GM12878 (cell line): ENCODE data around the gene STMP1. TPM values are rescaled to one million over a fixed set of nuclear protein-coding genes. Genes with fewer than 3 reads are reported as not detected.

Experiments used
- ATAC-seq: fragments of 200-7000 bp; cut with Tn5 transposase; 3 replicates; pipeline ENCODE4 v1.9.1; 2020; ENCODE audit warnings: mild to moderate bottlenecking, moderate library complexity
- BruUV-seq: library from RNA; stranded (reverse); fragments of 400-500 nt; replicated peaks from 2 replicates; lab custom pipeline; 2021; lab: Mats Ljungman, UMichigan
- CTCF ChIA-PET: fragments of 300-600 bp; sonication (Branson Sonifier 250); formaldehyde crosslinking; extraction: SDS; loops from one replicate; lab custom pipeline; 2021; ENCODE audit warnings: inconsistent platforms; lab: Yijun Ruan, JAX
- POLR2A ChIA-PET: fragments of 350-600 bp; formaldehyde crosslinking; extraction: SDS; loops from one replicate; lab custom pipeline; 2021; ENCODE audit warnings: inconsistent platforms; lab: Charles Lee
- RAD21 ChIA-PET: fragments of 300-600 bp; sonication (Branson Sonifier 250); formaldehyde crosslinking; loops from one replicate; lab custom pipeline; 2023; ENCODE audit warnings: antibody characterized with exemption; ENCODE audit not compliant: unreplicated experiment; lab: Charles Lee
- SMC1A ChIA-PET: fragments of 300-600 bp; sonication (Branson Sonifier 250); formaldehyde crosslinking; loops from one replicate; lab custom pipeline; 2023; ENCODE audit not compliant: unreplicated experiment, uncharacterized antibody; lab: Charles Lee
- DNase-seq: peaks from one replicate; pipeline ENCODE4 v3.0.0-alpha.2; 2011; ENCODE audit warnings: low read depth, low spot score
- FAIRE-seq: peaks from 3 replicates; lab custom pipeline; 2011; peaks lifted over from hg19 to GRCh38; lab: Jason Lieb, UNC
- H2AFZ ChIP-seq: 2 replicates; pipeline ENCODE4 v1.6.0; 2011; ENCODE audit warnings: low read depth, low read length, control low read depth; ENCODE audit not compliant: control insufficient read depth
- H3K27ac ChIP-seq: 2 replicates; pipeline ENCODE4 v1.5.1; 2011; ENCODE audit warnings: control low read depth; ENCODE audit not compliant: control insufficient read depth, insufficient read depth
- H3K27me3 ChIP-seq, 2 experiments: replicated peaks in 1 of 2; 2 replicates each; pipeline versions ENCODE4 v1.6.0 to v1.6.1; 2011; ENCODE audit warnings: low read length in 1 of 2; ENCODE audit not compliant: control insufficient read depth in 2 of 2, insufficient read depth in 2 of 2
- H3K36me3 ChIP-seq, 2 experiments: 2 replicates each; pipeline ENCODE4 v1.5.1; 2011; ENCODE audit warnings: low read length in 1 of 2; ENCODE audit not compliant: control insufficient read depth in 2 of 2, insufficient read depth in 2 of 2
- H3K4me1 ChIP-seq: 2 replicates; pipeline ENCODE4 v1.6.1; 2011; ENCODE audit warnings: mild to moderate bottlenecking, low read length, moderate library complexity, mixed read lengths; ENCODE audit not compliant: control insufficient read depth, insufficient read depth
- H3K4me2 ChIP-seq: 2 replicates; pipeline ENCODE4 v1.6.0; 2011; ENCODE audit warnings: control low read depth; ENCODE audit not compliant: control insufficient read depth, insufficient read depth
- H3K4me3 ChIP-seq: fragments of 200-600 bp; sonication (generic); 2 replicates; pipeline ENCODE4 v1.5.1; 2016
- H3K79me2 ChIP-seq: 2 replicates; pipeline ENCODE4 v1.6.0; 2011; ENCODE audit warnings: low read length; ENCODE audit not compliant: control insufficient read depth, insufficient read depth
- H3K9ac ChIP-seq: 2 replicates; pipeline ENCODE4 v1.8.0; 2011; ENCODE audit warnings: low read length, control low read depth, mixed read lengths; ENCODE audit not compliant: control insufficient read depth, insufficient read depth
- H3K9me3 ChIP-seq: replicated peaks from 3 replicates; pipeline ENCODE4 v1.5.1; 2011; ENCODE audit warnings: mild to moderate bottlenecking, low read length; ENCODE audit not compliant: control insufficient read depth, insufficient read depth
- H4K20me1 ChIP-seq: 2 replicates; pipeline ENCODE4 v1.6.0; 2011; ENCODE audit not compliant: control insufficient read depth, insufficient read depth
- CHD2 ChIP-seq: IDR thresholded peaks from 2 replicates; pipeline ENCODE4 v1.6.1; 2011; ENCODE audit warnings: low read depth, low read length, improper control_type of control experiment, borderline replicate concordance
- E2F8 ChIP-seq: fragments of 450-650 bp; IDR thresholded peaks from 2 replicates; pipeline ENCODE4 v1.6.1; 2018; ENCODE audit warnings: mild to moderate bottlenecking, low read depth, moderate library complexity; ENCODE audit not compliant: partially characterized antibody
- HCFC1 ChIP-seq: fragments of 150-350 bp; IDR thresholded peaks from 2 replicates; pipeline ENCODE4 v1.6.1; 2014; ENCODE audit warnings: low read length
- WGBS: methylation state at CpG from one replicate; pipeline ENCODE4 v1.1.6; 2016; ENCODE audit warnings: low lambda C conversion rate; ENCODE audit not compliant: insufficient replicate concordance, insufficient coverage; ENCODE audit errors: missing lambda C conversion rate; 5-methylcytosine and 5-hydroxymethylcytosine counted together
- in situ Hi-C: fragments of 300-500 bp; cut with MboI; formaldehyde crosslinking; loops from 9 replicates; pipeline ENCODE4 v1.14.3; 2018; ENCODE audit warnings: mixed read lengths
- intact Hi-C: fragments of 100-400 bp; cut with micrococcal nuclease; formaldehyde crosslinking; loops from one replicate; pipeline ENCODE4 v1.14.2; 2022; ENCODE audit not compliant: unreplicated experiment
- polyA plus RNA-seq, 11 experiments: library from polyadenylated mRNA; depleted of rRNA in 4 of 11; unstranded in 6 of 11; stranded (reverse) in 5 of 11; fragments of >200 nt; fragmentation: Nextera tagmentation in 4 of 11; fragmentation: Illumina TruSeq in 1 of 11; extraction: Ambion mirVana in 4 of 11; extraction: Trizol in 1 of 11; gene quantifications; 1 replicate in 1 of 11; 2 replicates in 10 of 11; pipeline versions ENCODE4 v1.2.1 to v1.2.3, GENCODE V29; 2011 to 2016; ENCODE audit warnings: inconsistent platforms in 2 of 11, missing spikeins in 2 of 11, low read depth in 1 of 11
- total RNA-seq, 4 experiments: library from RNA; depleted of rRNA in 3 of 4; stranded (reverse); fragments of >200 nt in 3 of 4; fragmentation: Illumina TruSeq in 1 of 4; extraction: Trizol in 1 of 4; gene quantifications; 2 replicates each; pipeline versions ENCODE4 v1.2.1 to v1.2.3, GENCODE V29; 2013 to 2021

STMP1 gene
- total and polyA plus RNA-seq, 10 of the 15 experiments (the other 5 are each of a cell fraction or from before 2014, with no cell fraction given): 8.0 to 79.9 (median 24.7) TPM

GRCh38 chr7:135669774-135670173 is 7.5 kb downstream of the STMP1 start:
- Histone ChIP-seq H3K27me3 (no peaks in the 10 kb centered on the region), H3K4me2 (no peak overlapping the region)
- RAD21 ChIA-PET: interaction anchor here (1.8 kb wide), 1 partner anchor 8 kb away, joined by 3 read pairs; no protein-coding TSS in a partner anchor

More at GRCh38 chr7:135669774-135670173, 7.5 kb downstream of the STMP1 start:
- FAIRE-seq (no peak), DNase-seq (no peak)
- Histone ChIP-seq H3K9ac (no peak overlapping the region), H4K20me1 (no peaks in the 10 kb centered on the region), H3K36me3 (peaks cover 0 to 2% of the 10 kb centered on the region in 2 experiments; a peak in 2 of 4 replicates)
- no peak for TF ChIP-seq HCFC1
- no peak for TF ChIP-seq CHD2
- TF ChIP-seq E2F8: no peak
- TF ChIP-seq, all 136 proteins: peak for 0
- H3K27ac ChIP-seq: no peak overlapping the region
- ChIA-PET CTCF (interaction anchor here (0.9 to 8.2 kb wide), 6 partner anchors 9 to 396 kb away, joined by 5 to 89 read pairs (median 42); partner anchors contain the start of gene STMP1), POLR2A (no interaction called here), SMC1A (interaction anchor here (1.2 to 3.8 kb wide), 3 partner anchors 10 to 42 kb away, joined by 5 to 15 read pairs (median 6); no protein-coding TSS in a partner anchor)
- H3K4me3 ChIP-seq: no peak overlapping the region
- 20% methylated on average over 1 of the region's 1 CpG for WGBS
- ATAC-seq: no peak
- peaks cover 15% of the 10 kb centered on the region for H3K79me2 ChIP-seq
- BruUV-seq: no TSS peak
- intact Hi-C loops (loop anchor here (5.0 to 10.0 kb wide), 3 partner anchors 118 to 343 kb away; partner anchors contain the start of gene MTPN), in situ Hi-C loops (loop anchor here (10.0 kb wide), 1 partner anchor 305 kb away; the partner anchor contains the start of gene MTPN)
- no peaks in the 10 kb centered on the region; the same call in 1 of the 2 replicates for H3K4me1 ChIP-seq
- H2AFZ ChIP-seq: no peak overlapping the region
- no peaks in the 10 kb centered on the region; the same call in 2 of the 3 replicates for H3K9me3 ChIP-seq
